ENCODE results near the gene ACADM. TPM values are rescaled to one million over a fixed set of nuclear protein-coding genes. Genes with fewer than 3 reads are reported as not detected.

Gene ACADM
- total RNA-seq, 1 experiment from 2014 or later = 37.9 TPM

GRCh38 chr1:75765697-75766355 lies 41.3 kb downstream of the ACADM start (continued):
- TF ChIP-seq AFF4 (CRISPR knock-in tag; IDR thresholded peaks at IDR 0.05; ENCODE audit: borderline replicate concordance) (no peak), GRHL2 (CRISPR knock-in tag; IDR thresholded peaks at IDR 0.05; ENCODE audit: insufficient replicate concordance, severe bottlenecking) (no peak), RELA (CRISPR knock-in tag; IDR thresholded peaks at IDR 0.05; ENCODE audit: borderline replicate concordance) (no peak), CBFB (CRISPR knock-in tag; IDR thresholded peaks at IDR 0.05; ENCODE audit: low read depth) (no peak), SOX15 (CRISPR knock-in tag; IDR thresholded peaks at IDR 0.05) (no peak), RORB (CRISPR knock-in tag; IDR thresholded peaks at IDR 0.05) (no peak), KAT7 (CRISPR knock-in tag; IDR thresholded peaks at IDR 0.05; ENCODE audit: borderline replicate concordance) (no peak), CDX4 (CRISPR knock-in tag; IDR thresholded peaks at IDR 0.05; ENCODE audit: borderline replicate concordance) (no peak)
- TF ChIP-seq, protein P1, sequence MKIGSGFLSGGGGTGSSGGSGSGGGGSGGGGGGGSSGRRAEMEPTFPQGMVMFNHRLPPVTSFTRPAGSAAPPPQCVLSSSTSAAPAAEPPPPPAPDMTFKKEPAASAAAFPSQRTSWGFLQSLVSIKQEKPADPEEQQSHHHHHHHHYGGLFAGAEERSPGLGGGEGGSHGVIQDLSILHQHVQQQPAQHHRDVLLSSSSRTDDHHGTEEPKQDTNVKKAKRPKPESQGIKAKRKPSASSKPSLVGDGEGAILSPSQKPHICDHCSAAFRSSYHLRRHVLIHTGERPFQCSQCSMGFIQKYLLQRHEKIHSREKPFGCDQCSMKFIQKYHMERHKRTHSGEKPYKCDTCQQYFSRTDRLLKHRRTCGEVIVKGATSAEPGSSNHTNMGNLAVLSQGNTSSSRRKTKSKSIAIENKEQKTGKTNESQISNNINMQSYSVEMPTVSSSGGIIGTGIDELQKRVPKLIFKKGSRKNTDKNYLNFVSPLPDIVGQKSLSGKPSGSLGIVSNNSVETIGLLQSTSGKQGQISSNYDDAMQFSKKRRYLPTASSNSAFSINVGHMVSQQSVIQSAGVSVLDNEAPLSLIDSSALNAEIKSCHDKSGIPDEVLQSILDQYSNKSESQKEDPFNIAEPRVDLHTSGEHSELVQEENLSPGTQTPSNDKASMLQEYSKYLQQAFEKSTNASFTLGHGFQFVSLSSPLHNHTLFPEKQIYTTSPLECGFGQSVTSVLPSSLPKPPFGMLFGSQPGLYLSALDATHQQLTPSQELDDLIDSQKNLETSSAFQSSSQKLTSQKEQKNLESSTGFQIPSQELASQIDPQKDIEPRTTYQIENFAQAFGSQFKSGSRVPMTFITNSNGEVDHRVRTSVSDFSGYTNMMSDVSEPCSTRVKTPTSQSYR (CRISPR knock-in tag; IDR thresholded peaks at IDR 0.05) = no peak

DNA sequence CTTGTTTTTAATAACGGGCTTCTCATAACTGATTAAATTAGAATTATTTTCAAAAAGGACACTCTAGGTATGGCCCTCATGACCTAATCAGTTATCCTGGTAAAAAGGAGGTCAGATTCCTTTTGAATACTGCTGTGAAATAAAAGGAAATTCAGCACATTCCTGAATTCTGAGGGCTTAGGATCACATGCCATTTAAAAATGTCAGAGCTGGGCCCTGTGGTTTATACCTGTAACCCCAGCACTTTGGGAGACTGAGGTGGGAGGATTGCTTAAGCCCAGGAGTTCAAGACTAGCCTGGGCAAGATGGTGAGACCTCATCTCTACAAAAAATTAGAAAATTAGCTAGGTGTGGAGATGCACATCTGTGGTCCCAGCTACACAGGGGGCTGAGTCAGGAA lies 43.5 kb downstream of the ACADM start:
- ATAC-seq (peak; percentile 46), DNase-seq (ENCODE audit: low spot score) (no peak)
- ChIA-PET CTCF (interaction anchor here (1.7 kb wide), 1 partner anchor 153 kb away, joined by 4 read pairs; no protein-coding TSS in a partner anchor), POLR2A (no interaction called here)
- Mint-ChIP-seq H3K27me3 (ENCODE audit: low read depth) (no peaks in the 10 kb centered on the region), H3K27ac (peak overlapping the region; percentile 27; the same call in 1 of the 2 replicates), H3K4me3 (no peak overlapping the region), H3K36me3 (no peaks in the 10 kb centered on the region), H3K9me3 (no peaks in the 10 kb centered on the region), H3K4me1 (peaks cover 16% of the 10 kb centered on the region)
- TF ChIP-seq GRHL2 (CRISPR knock-in tag; IDR thresholded peaks at IDR 0.05; ENCODE audit: insufficient replicate concordance, severe bottlenecking) = no peak
- TF ChIP-seq ESRRA (CRISPR knock-in tag; IDR thresholded peaks at IDR 0.05; ENCODE audit: borderline replicate concordance) = no peak

DNA sequence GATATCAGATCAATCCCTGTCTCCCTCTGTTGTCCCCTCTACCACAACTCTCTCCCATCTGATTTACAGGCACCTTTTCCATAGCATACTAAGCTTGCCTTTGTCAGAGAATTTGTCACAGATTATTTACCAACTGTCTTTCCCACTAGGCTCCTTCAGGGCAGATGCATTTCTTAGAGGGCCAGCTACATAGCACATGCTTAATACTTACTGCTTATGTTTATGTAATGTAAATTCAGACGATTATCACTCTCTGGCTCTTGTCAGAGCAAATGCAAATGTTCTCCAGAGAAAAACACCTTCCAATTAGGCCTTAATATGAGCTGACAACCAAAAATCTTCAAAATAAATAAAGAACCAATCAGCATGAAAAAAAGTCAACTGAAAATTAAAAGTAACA lies 46.3 kb downstream of the ACADM start:
- no peak for ATAC-seq
- TF ChIP-seq ZNF232 (CRISPR knock-in tag; IDR thresholded peaks at IDR 0.05) (no peak), SMAD4 (CRISPR knock-in tag; IDR thresholded peaks at IDR 0.05) (no peak), SMAD3 (CRISPR knock-in tag; IDR thresholded peaks at IDR 0.05; ENCODE audit: borderline replicate concordance) (no peak), CBFB (CRISPR knock-in tag; IDR thresholded peaks at IDR 0.05; ENCODE audit: low read depth) (no peak), ZSCAN18 (CRISPR knock-in tag; IDR thresholded peaks at IDR 0.05) (no peak), ZNF219 (CRISPR knock-in tag; IDR thresholded peaks at IDR 0.05; ENCODE audit: borderline replicate concordance) (no peak), ZNF138 (CRISPR knock-in tag; conservative IDR thresholded peaks at IDR 0.05) (no peak), ATF1 (CRISPR knock-in tag; IDR thresholded peaks at IDR 0.05) (no peak), NFATC4 (CRISPR knock-in tag; IDR thresholded peaks at IDR 0.05) (no peak), ZNF263 (CRISPR knock-in tag; IDR thresholded peaks at IDR 0.05; ENCODE audit: low read depth) (no peak), PREB (CRISPR knock-in tag; IDR thresholded peaks at IDR 0.05; ENCODE audit: borderline replicate concordance) (no peak)
- TF ChIP-seq, protein P2, sequence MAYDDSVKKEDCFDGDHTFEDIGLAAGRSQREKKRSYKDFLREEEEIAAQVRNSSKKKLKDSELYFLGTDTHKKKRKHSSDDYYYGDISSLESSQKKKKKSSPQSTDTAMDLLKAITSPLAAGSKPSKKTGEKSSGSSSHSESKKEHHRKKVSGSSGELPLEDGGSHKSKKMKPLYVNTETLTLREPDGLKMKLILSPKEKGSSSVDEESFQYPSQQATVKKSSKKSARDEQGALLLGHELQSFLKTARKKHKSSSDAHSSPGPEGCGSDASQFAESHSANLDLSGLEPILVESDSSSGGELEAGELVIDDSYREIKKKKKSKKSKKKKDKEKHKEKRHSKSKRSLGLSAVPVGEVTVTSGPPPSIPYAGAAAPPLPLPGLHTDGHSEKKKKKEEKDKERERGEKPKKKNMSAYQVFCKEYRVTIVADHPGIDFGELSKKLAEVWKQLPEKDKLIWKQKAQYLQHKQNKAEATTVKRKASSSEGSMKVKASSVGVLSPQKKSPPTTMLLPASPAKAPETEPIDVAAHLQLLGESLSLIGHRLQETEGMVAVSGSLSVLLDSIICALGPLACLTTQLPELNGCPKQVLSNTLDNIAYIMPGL (CRISPR knock-in tag; IDR thresholded peaks at IDR 0.05) = no peak
- H3K36me3 Mint-ChIP-seq = no peaks in the 10 kb centered on the region
- H3K27ac Mint-ChIP-seq = peak overlapping the region; percentile 31; the same call in 1 of the 2 replicates
- no peaks in the 10 kb centered on the region for H3K27me3 Mint-ChIP-seq (ENCODE audit: low read depth)
- DNase-seq (ENCODE audit: low spot score) = no peak
- ChIA-PET CTCF (no interaction called here), POLR2A (no interaction called here)
- peaks cover 16% of the 10 kb centered on the region for H3K4me1 Mint-ChIP-seq
- H3K9me3 Mint-ChIP-seq = no peaks in the 10 kb centered on the region
- H3K4me3 Mint-ChIP-seq = no peak overlapping the region

Measured in WTC11 (cell line).